SK-N-SH (cell line): ENCODE results near the gene TSPAN15.

Experiments
- EZH2phosphoT487 ChIP-seq: fragments of 200-600 bp; sonication (generic); IDR thresholded peaks from 2 replicates; pipeline ENCODE4 v1.6.1; 2017; ENCODE audit warnings: low read depth, mixed run types, mild to moderate bottlenecking, antibody characterized with exemption, moderate library complexity, borderline replicate concordance
- FOSL2 ChIP-seq: IDR thresholded peaks from 2 replicates; pipeline ENCODE4 v1.4.0; 2012; ENCODE audit warnings: low read depth, mild to moderate bottlenecking, moderate library complexity, borderline replicate concordance
- GABPA ChIP-seq: IDR thresholded peaks from 2 replicates; pipeline ENCODE4 v1.4.0; 2012; ENCODE audit warnings: low read depth, mild to moderate bottlenecking
- GATA2 ChIP-seq: sonication (generic); formaldehyde crosslinking; IDR thresholded peaks from 2 replicates; pipeline ENCODE4 v1.5.0; 2020; ENCODE audit warnings: mild to moderate bottlenecking, missing genetic modification reagents
- JUND ChIP-seq: IDR thresholded peaks from 2 replicates; pipeline ENCODE4 v1.4.0; 2012
- RAD21 ChIP-seq: IDR thresholded peaks from 2 replicates; pipeline ENCODE4 v1.6.1; 2012; ENCODE audit warnings: mild to moderate bottlenecking, low read length
- TAF1 ChIP-seq: IDR thresholded peaks from 2 replicates; pipeline ENCODE4 v1.6.1; 2012; ENCODE audit warnings: low read depth, mild to moderate bottlenecking, low read length, moderate library complexity, borderline replicate concordance
- TF ChIP-seq, protein P1 (sequence below): fragments of 200-600 bp; sonication (generic); IDR thresholded peaks from 2 replicates; pipeline ENCODE4 v1.6.1; 2017; ENCODE audit warnings: antibody characterized with exemption, mild to moderate bottlenecking, moderate library complexity
- TF ChIP-seq, protein P2 (sequence below): IDR thresholded peaks from 2 replicates; pipeline ENCODE4 v1.4.0; 2012; ENCODE audit warnings: low read depth
- TF ChIP-seq, protein P3 (sequence below): IDR thresholded peaks from 2 replicates; pipeline ENCODE4 v1.6.1; 2012; ENCODE audit warnings: mild to moderate bottlenecking, low read depth, low read length, moderate library complexity

DNA sequence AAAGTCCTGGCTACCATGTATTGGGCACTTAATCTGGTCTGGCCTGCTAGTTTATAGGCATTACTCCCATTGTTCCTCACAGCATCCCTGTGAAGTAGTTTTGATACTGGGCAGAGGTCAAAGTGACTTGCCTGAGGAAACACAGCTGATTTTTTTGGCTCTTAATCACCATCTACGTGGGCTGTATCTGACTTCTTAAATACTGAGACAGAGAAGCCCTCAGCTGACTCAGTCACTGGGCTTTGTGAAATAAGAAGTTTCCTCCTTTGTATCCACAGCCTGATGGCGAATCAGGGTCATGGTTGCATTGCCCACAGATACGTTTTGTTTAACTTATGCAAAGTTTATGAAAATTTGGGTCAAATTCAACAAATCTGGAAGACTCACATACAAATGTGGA is 47.7 kb upstream of the TSPAN15 start:
- TF ChIP-seq, protein P1, sequence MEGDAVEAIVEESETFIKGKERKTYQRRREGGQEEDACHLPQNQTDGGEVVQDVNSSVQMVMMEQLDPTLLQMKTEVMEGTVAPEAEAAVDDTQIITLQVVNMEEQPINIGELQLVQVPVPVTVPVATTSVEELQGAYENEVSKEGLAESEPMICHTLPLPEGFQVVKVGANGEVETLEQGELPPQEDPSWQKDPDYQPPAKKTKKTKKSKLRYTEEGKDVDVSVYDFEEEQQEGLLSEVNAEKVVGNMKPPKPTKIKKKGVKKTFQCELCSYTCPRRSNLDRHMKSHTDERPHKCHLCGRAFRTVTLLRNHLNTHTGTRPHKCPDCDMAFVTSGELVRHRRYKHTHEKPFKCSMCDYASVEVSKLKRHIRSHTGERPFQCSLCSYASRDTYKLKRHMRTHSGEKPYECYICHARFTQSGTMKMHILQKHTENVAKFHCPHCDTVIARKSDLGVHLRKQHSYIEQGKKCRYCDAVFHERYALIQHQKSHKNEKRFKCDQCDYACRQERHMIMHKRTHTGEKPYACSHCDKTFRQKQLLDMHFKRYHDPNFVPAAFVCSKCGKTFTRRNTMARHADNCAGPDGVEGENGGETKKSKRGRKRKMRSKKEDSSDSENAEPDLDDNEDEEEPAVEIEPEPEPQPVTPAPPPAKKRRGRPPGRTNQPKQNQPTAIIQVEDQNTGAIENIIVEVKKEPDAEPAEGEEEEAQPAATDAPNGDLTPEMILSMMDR: no peak
- TF ChIP-seq JUND: no peak
- TF ChIP-seq, protein P2, sequence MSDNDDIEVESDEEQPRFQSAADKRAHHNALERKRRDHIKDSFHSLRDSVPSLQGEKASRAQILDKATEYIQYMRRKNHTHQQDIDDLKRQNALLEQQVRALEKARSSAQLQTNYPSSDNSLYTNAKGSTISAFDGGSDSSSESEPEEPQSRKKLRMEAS: no peak
- no peak for TF ChIP-seq TAF1
- TF ChIP-seq RAD21: no peak
- no peak for TF ChIP-seq GABPA
- TF ChIP-seq EZH2phosphoT487: no peak
- TF ChIP-seq, protein P3, sequence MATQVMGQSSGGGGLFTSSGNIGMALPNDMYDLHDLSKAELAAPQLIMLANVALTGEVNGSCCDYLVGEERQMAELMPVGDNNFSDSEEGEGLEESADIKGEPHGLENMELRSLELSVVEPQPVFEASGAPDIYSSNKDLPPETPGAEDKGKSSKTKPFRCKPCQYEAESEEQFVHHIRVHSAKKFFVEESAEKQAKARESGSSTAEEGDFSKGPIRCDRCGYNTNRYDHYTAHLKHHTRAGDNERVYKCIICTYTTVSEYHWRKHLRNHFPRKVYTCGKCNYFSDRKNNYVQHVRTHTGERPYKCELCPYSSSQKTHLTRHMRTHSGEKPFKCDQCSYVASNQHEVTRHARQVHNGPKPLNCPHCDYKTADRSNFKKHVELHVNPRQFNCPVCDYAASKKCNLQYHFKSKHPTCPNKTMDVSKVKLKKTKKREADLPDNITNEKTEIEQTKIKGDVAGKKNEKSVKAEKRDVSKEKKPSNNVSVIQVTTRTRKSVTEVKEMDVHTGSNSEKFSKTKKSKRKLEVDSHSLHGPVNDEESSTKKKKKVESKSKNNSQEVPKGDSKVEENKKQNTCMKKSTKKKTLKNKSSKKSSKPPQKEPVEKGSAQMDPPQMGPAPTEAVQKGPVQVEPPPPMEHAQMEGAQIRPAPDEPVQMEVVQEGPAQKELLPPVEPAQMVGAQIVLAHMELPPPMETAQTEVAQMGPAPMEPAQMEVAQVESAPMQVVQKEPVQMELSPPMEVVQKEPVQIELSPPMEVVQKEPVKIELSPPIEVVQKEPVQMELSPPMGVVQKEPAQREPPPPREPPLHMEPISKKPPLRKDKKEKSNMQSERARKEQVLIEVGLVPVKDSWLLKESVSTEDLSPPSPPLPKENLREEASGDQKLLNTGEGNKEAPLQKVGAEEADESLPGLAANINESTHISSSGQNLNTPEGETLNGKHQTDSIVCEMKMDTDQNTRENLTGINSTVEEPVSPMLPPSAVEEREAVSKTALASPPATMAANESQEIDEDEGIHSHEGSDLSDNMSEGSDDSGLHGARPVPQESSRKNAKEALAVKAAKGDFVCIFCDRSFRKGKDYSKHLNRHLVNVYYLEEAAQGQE: no peak
- no peak for TF ChIP-seq GATA2 (CRISPR knock-in tag)
- TF ChIP-seq FOSL2: no peak
